OCI-LY3 (cell line): ENCODE measurements around the gene UBE2U.

Experiments
- H2AFZ ChIP-seq: fragments of 200-600, 300-600 bp; shearing (Covaris generic); 2 replicates; pipeline ENCODE4 v1.6.0; 2014; ENCODE audit warnings: antibody characterized with exemption, low read depth, low read length
- H3K27ac ChIP-seq: fragments of 200-600, 300-600 bp; sonication (generic); 2 replicates; pipeline ENCODE4 v1.5.1; 2014; ENCODE audit warnings: mild to moderate bottlenecking, low read length, moderate library complexity, mixed read lengths
- H3K27me3 ChIP-seq: fragments of 200-600, 300-600 bp; sonication (generic); 2 replicates; pipeline ENCODE4 v1.6.1; 2014; ENCODE audit warnings: low read depth, low read length, mixed read lengths
- H3K36me3 ChIP-seq: fragments of 200-600, 300-600 bp; sonication (generic); replicated peaks from 2 replicates; pipeline ENCODE3; 2014; ENCODE audit warnings: low read depth, low read length, mixed read lengths
- H3K4me1 ChIP-seq: fragments of 300-600, 200-600 bp; sonication (generic); 2 replicates; pipeline ENCODE4 v1.6.1; 2014; ENCODE audit warnings: low read length, mixed read lengths
- H3K4me2 ChIP-seq: fragments of 200-600, 300-600 bp; sonication (generic); 2 replicates; pipeline ENCODE4 v1.6.1; 2014; ENCODE audit warnings: low read length, mixed read lengths
- H3K4me3 ChIP-seq: fragments of 300-600, 200-600 bp; sonication (generic); 2 replicates; pipeline ENCODE4 v1.5.1; 2014; ENCODE audit warnings: antibody characterized with exemption, mild to moderate bottlenecking, low read length, moderate library complexity
- H3K79me2 ChIP-seq: fragments of 300-600, 200-600 bp; shearing (Covaris generic); 2 replicates; pipeline ENCODE4 v1.6.1; 2014; ENCODE audit warnings: mild to moderate bottlenecking, low read length, mixed read lengths
- H3K9ac ChIP-seq: fragments of 300-600, 200-600 bp; shearing (Covaris generic); 2 replicates; pipeline ENCODE4 v1.6.0; 2014; ENCODE audit warnings: mild to moderate bottlenecking, low read length, moderate library complexity
- H3K9me3 ChIP-seq: fragments of 200-600, 300-600 bp; shearing (Covaris generic); 2 replicates; pipeline ENCODE4 v1.6.1; 2014; ENCODE audit warnings: low read length, mixed read lengths; ENCODE audit not compliant: insufficient read depth
- H4K20me1 ChIP-seq: fragments of 200-600, 300-600 bp; sonication (generic); 2 replicates; pipeline ENCODE4 v1.6.1; 2016; ENCODE audit warnings: low read length, mixed read lengths; ENCODE audit not compliant: insufficient read depth
- EZH2phosphoT487 ChIP-seq: fragments of 200-600 bp; shearing (Covaris generic); IDR thresholded peaks from 2 replicates; pipeline ENCODE4 v1.6.1; 2018; ENCODE audit warnings: antibody characterized with exemption, mixed run types, low read depth
- TF ChIP-seq, protein P1 (sequence below): fragments of 200-600, 300-600 bp; sonication (generic); IDR thresholded peaks from 2 replicates; pipeline ENCODE4 v1.5.1; 2014; ENCODE audit warnings: antibody characterized with exemption, low read length, low read depth

UBE2U gene

DNA sequence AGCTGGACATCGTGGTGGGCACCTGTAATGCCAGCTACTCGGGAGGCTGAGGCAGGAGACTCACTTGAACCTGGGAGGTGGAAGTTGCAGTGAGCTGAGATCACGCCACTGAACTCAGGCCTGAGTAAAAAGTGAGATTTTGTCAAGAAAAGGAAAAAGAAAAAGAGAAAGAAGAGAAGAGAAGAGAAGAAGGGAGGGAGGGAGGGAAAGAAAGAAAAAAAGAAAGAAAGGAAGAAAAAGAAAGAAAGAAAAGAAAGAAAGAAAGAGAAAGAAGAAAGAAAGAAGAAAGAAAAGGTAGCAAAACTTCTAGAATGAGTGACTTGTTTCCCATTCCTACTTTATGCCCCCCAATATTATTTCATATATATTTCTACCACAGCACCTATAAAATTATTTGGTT is 98.8 kb downstream of the UBE2U start:
- no peaks in the 10 kb centered on the region for H3K27me3 ChIP-seq
- no peak overlapping the region for H3K4me2 ChIP-seq
- no peak overlapping the region for H3K4me3 ChIP-seq
- H3K36me3 ChIP-seq, result no peaks in the 10 kb centered on the region
- TF ChIP-seq, protein P1, sequence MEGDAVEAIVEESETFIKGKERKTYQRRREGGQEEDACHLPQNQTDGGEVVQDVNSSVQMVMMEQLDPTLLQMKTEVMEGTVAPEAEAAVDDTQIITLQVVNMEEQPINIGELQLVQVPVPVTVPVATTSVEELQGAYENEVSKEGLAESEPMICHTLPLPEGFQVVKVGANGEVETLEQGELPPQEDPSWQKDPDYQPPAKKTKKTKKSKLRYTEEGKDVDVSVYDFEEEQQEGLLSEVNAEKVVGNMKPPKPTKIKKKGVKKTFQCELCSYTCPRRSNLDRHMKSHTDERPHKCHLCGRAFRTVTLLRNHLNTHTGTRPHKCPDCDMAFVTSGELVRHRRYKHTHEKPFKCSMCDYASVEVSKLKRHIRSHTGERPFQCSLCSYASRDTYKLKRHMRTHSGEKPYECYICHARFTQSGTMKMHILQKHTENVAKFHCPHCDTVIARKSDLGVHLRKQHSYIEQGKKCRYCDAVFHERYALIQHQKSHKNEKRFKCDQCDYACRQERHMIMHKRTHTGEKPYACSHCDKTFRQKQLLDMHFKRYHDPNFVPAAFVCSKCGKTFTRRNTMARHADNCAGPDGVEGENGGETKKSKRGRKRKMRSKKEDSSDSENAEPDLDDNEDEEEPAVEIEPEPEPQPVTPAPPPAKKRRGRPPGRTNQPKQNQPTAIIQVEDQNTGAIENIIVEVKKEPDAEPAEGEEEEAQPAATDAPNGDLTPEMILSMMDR, result no peak
- no peak for TF ChIP-seq EZH2phosphoT487
- H3K9me3 ChIP-seq, result no peaks in the 10 kb centered on the region
- no peaks in the 10 kb centered on the region for H4K20me1 ChIP-seq
- no peak overlapping the region for H3K9ac ChIP-seq
- H3K4me1 ChIP-seq, result no peaks in the 10 kb centered on the region
- H3K27ac ChIP-seq, result no peak overlapping the region
- H3K79me2 ChIP-seq, result no peaks in the 10 kb centered on the region
- H2AFZ ChIP-seq, result no peak overlapping the region

- Histone ChIP-seq H4K20me1 (no peaks in the 10 kb centered on the region), H3K4me3 (no peak overlapping the region), H3K27me3 (no peaks in the 10 kb centered on the region), H3K36me3 (no peaks in the 10 kb centered on the region), H3K9ac (no peak overlapping the region), H3K79me2 (no peaks in the 10 kb centered on the region), H3K4me1 (no peaks in the 10 kb centered on the region), H3K27ac (no peak overlapping the region), H3K9me3 (no peaks in the 10 kb centered on the region), H2AFZ (no peak overlapping the region), H3K4me2 (no peak overlapping the region)
- TF ChIP-seq, protein P1, result no peak
- TF ChIP-seq EZH2phosphoT487, result no peak
Observed at GRCh38 chr1:64302971-64303370, 99.5 kb downstream of the UBE2U start.

GRCh38 chr1:64304823-64305222 is 101.4 kb downstream of the UBE2U start:
- Histone ChIP-seq H3K4me3 (no peak overlapping the region), H3K36me3 (no peaks in the 10 kb centered on the region), H3K4me2 (no peak overlapping the region), H2AFZ (no peak overlapping the region), H3K4me1 (no peaks in the 10 kb centered on the region), H3K9me3 (no peaks in the 10 kb centered on the region), H3K79me2 (no peaks in the 10 kb centered on the region), H3K9ac (no peak overlapping the region), H4K20me1 (no peaks in the 10 kb centered on the region), H3K27ac (no peak overlapping the region), H3K27me3 (no peaks in the 10 kb centered on the region)
- no peak for TF ChIP-seq EZH2phosphoT487
- TF ChIP-seq, protein P1, result no peak

- H3K36me3 ChIP-seq, result no peaks in the 10 kb centered on the region
Observed at GRCh38 chr1:64308866-64309265, 105.4 kb downstream of the UBE2U start.

More at GRCh38 chr1:64308866-64309265, 105.4 kb downstream of the UBE2U start:
- no peaks in the 10 kb centered on the region for H3K79me2 ChIP-seq
- no peak overlapping the region for H3K4me3 ChIP-seq
- no peak overlapping the region for H3K4me2 ChIP-seq
- TF ChIP-seq, protein P1, result no peak
- no peak for TF ChIP-seq EZH2phosphoT487
- H3K9ac ChIP-seq, result no peak overlapping the region
- no peak overlapping the region for H2AFZ ChIP-seq
- H3K4me1 ChIP-seq, result no peaks in the 10 kb centered on the region
- no peaks in the 10 kb centered on the region for H4K20me1 ChIP-seq
- H3K27me3 ChIP-seq, result no peaks in the 10 kb centered on the region
- no peak overlapping the region for H3K27ac ChIP-seq
- H3K9me3 ChIP-seq, result no peaks in the 10 kb centered on the region
